PFSK-1 (cell line): ENCODE measurements around the gene FOXK2.

Experiments
- FOXP2 ChIP-seq: optimal IDR thresholded peaks from 2 replicates; pipeline ENCODE3; 2011; ENCODE audit warnings: borderline replicate concordance, control low read depth, inconsistent platforms; ENCODE audit not compliant: insufficient read depth; ENCODE audit errors: extremely low read length, extremely low read depth
- POLR2AphosphoS5 ChIP-seq: IDR thresholded peaks from 2 replicates; pipeline ENCODE4 v1.6.1; 2012; ENCODE audit warnings: low read depth, mild to moderate bottlenecking, control low read depth, low read length, moderate library complexity
- SIN3A ChIP-seq: IDR thresholded peaks from 2 replicates; pipeline ENCODE4 v1.6.1; 2012; ENCODE audit warnings: mild to moderate bottlenecking, low read length, moderate library complexity, borderline replicate concordance; ENCODE audit not compliant: insufficient read depth
- TAF1 ChIP-seq: IDR thresholded peaks from 2 replicates; pipeline ENCODE4 v1.6.1; 2012; ENCODE audit warnings: low read length, control low read depth, borderline replicate concordance; ENCODE audit not compliant: insufficient read depth
- TF ChIP-seq, protein P1 (sequence below), 2 experiments: IDR thresholded peaks; 2 replicates each; pipeline versions ENCODE4 v1.6.1 to v1.8.0; 2011 to 2012; ENCODE audit warnings: low read depth in 2 of 2, low read length in 2 of 2, control low read depth in 1 of 2, inconsistent platforms in 1 of 2, mild to moderate bottlenecking in 1 of 2, moderate library complexity in 1 of 2; ENCODE audit not compliant: insufficient read depth in 1 of 2

FOXK2 gene

DNA sequence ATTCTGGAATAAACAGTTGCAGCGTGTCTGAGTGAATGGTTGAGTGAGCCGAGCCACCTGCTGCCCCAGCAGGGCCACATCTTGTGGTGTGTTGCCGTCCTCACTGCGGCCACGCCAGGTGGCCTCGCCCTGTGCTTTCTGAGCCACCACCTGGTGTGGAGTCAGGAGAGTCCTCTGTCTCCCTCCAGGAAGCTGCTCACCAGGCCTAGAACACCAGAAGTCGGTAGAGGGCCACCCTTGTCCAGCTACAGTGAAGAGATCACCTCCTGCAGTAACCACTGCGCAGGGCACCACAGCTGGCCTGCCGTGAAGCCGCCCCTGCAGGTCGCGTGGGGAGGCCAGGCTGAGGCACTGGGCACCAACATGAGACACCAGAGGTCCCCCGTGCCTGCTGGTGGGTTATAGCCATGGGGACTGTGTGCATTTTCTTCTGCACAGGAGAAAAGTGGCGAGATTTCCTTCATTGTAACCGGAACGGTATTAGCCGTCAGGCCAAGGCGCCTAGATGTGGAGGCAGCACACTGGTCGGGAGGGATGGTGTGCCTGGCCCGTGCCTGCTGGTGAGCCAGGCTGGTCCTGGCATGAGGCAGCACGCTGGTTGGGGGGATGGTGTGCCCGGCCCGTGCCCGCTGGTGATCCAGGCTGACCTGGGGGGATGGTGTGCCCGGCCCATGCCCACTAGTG, 28.9 kb upstream of the FOXK2 start:
- TF ChIP-seq FOXP2 (no peak), SIN3A (no peak), TAF1 (no peak), POLR2AphosphoS5 (no peak)
- TF ChIP-seq, protein P1, sequence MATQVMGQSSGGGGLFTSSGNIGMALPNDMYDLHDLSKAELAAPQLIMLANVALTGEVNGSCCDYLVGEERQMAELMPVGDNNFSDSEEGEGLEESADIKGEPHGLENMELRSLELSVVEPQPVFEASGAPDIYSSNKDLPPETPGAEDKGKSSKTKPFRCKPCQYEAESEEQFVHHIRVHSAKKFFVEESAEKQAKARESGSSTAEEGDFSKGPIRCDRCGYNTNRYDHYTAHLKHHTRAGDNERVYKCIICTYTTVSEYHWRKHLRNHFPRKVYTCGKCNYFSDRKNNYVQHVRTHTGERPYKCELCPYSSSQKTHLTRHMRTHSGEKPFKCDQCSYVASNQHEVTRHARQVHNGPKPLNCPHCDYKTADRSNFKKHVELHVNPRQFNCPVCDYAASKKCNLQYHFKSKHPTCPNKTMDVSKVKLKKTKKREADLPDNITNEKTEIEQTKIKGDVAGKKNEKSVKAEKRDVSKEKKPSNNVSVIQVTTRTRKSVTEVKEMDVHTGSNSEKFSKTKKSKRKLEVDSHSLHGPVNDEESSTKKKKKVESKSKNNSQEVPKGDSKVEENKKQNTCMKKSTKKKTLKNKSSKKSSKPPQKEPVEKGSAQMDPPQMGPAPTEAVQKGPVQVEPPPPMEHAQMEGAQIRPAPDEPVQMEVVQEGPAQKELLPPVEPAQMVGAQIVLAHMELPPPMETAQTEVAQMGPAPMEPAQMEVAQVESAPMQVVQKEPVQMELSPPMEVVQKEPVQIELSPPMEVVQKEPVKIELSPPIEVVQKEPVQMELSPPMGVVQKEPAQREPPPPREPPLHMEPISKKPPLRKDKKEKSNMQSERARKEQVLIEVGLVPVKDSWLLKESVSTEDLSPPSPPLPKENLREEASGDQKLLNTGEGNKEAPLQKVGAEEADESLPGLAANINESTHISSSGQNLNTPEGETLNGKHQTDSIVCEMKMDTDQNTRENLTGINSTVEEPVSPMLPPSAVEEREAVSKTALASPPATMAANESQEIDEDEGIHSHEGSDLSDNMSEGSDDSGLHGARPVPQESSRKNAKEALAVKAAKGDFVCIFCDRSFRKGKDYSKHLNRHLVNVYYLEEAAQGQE (IDR thresholded peaks at IDR 0.05; ENCODE audit: insufficient read depth in 1 of 2, low read depth in 2 of 2, low read length in 2 of 2), result no peak

DNA sequence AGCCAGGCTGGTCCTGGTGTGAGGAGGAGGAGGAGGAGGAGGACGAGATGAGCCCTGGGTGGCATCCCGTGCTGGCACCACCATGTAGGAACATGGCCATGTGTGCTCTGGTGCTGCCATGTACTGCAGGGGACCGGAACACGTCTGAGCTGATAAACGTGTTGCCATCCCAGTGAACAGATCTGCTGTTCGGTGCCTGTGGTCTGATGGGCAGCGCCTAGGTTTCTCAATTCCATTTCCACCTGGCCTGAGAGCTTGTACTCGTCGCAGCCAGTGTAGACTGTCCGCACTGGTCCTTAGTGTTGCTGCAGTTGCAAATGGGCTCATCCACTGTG, 28.4 kb upstream of the FOXK2 start:
- no peak for TF ChIP-seq SIN3A
- TF ChIP-seq TAF1, result no peak
- no peak for TF ChIP-seq POLR2AphosphoS5
- no peak for TF ChIP-seq FOXP2
- TF ChIP-seq, protein P1 (IDR thresholded peaks at IDR 0.05; ENCODE audit: insufficient read depth in 1 of 2, low read depth in 2 of 2, low read length in 2 of 2), result no peak

DNA sequence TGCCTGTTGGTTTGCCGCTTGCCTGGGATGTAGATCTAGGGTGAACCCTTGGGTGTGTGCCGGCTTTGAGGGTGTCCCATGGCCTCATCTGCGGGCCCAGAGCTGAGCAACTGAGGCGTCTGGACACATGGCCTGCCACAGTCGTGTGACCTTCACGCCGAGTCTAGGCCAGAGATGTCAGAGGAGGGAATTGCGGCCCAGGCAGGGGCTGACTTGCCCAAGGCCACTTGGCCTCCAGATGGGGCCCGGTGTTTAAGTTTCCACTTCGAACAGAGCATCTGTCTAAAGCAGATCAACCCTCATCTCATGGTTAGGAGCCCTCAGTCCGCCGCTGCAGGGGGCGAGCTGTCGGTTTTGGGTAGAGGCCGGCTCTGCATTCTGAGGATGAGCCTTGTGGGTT, 28.0 kb upstream of the FOXK2 start:
- TF ChIP-seq, protein P1 (IDR thresholded peaks at IDR 0.05; ENCODE audit: insufficient read depth in 1 of 2, low read depth in 2 of 2, low read length in 2 of 2), result no peak
- TF ChIP-seq POLR2AphosphoS5, result no peak
- no peak for TF ChIP-seq SIN3A
- no peak for TF ChIP-seq TAF1

DNA sequence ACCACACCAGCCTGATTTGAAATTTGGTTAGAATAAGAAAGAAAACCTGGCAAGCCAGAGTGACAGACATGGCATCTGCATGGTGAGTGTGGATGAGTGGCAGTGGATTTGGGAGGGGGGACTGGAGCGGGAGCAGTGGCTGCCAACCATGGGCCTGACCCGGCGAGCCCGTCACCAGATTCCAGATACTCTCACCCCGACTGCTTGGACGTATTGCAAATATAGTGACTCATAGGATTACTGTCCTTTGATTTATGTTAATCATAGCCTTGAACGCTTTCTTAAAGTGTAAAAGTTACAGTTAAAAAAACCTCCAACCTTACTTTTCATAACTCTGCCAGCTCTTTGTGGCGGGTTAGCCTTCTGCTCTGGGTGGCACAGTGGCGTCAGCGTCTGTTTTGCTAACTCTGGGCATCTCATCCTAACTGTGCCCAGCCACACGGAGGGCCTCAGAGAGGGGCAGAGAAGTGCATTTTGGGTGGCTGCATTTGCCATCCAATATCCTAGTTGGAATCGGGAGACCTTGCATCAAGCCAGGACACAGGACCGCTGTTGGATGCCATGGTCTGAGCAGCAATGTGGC, 26.8 kb upstream of the FOXK2 start:
- TF ChIP-seq SIN3A (no peak), FOXP2 (no peak), TAF1 (no peak), POLR2AphosphoS5 (no peak)
- TF ChIP-seq, protein P1 (IDR thresholded peaks at IDR 0.05; ENCODE audit: insufficient read depth in 1 of 2, low read depth in 2 of 2, low read length in 2 of 2), result no peak
